Left cardiac atrium (tissue), 4 donors: ENCODE data around the gene HSD17B1. TPM values are rescaled to one million over a fixed set of nuclear protein-coding genes. Genes with fewer than 3 reads are reported as not detected.

ENCODE experiments used
- ATAC-seq, 2 donors: fragments of 200-7000 bp; cut with Tn5 transposase; one replicate each; pipeline ENCODE4 v1.9.1; 2020; ENCODE audit warnings: mild to moderate bottlenecking in 2 of 2, moderate library complexity in 2 of 2
- DNase-seq: peaks from one replicate; pipeline ENCODE4 v3.0.0-alpha.2; 2020
- intact Hi-C, 2 donors: fragments of 100-400 bp; cut with DNase I; formaldehyde crosslinking; loops; one replicate each; pipeline versions ENCODE4 v1.14.1 to v1.15.1; 2022 to 2023
- microRNA-seq, 2 donors: library from miRNA; unstranded; fragments of <30 nt; microRNA quantifications; one replicate each; pipeline ENCODE4 v1.2.0, GENCODE V29; 2020
- total RNA-seq, 2 donors: library from RNA; stranded (reverse); fragmentation: NEBNext Ultra II Directional; extraction: Animal tissue kit (Norgen Biotek cat#: 25700); gene quantifications; one replicate each; pipeline ENCODE4 v1.2.1, GENCODE V29; 2021
- donor health status: DM: no; HTN: yes; CAD: no.
- donor health status: DM: no; HTN: yes; CAD: no; lungs with severe emphysema.
- donor health status: DM: yes; HTN: yes; CAD: no.
- donor health status: Dilated cardiomyopathy.

HSD17B1 gene
- total RNA-seq, 2 donors from 2014 or later: 2.8 to 3.7 TPM

GRCh38 chr17:42578282-42578869 is 25.7 kb downstream of the HSD17B1 start:
- ATAC-seq: peak; percentile 81 to 83
- intact Hi-C loops: loop anchor here (2.0 to 10.0 kb wide), 3 partner anchors 30 to 184 kb away; partner anchors contain the start of genes PLEKHH3 (in 1 of the 2), RAMP2 (in 1 of the 2), RETREG3 (in 1 of the 2) and TUBG1 (in 1 of the 2)

DNA sequence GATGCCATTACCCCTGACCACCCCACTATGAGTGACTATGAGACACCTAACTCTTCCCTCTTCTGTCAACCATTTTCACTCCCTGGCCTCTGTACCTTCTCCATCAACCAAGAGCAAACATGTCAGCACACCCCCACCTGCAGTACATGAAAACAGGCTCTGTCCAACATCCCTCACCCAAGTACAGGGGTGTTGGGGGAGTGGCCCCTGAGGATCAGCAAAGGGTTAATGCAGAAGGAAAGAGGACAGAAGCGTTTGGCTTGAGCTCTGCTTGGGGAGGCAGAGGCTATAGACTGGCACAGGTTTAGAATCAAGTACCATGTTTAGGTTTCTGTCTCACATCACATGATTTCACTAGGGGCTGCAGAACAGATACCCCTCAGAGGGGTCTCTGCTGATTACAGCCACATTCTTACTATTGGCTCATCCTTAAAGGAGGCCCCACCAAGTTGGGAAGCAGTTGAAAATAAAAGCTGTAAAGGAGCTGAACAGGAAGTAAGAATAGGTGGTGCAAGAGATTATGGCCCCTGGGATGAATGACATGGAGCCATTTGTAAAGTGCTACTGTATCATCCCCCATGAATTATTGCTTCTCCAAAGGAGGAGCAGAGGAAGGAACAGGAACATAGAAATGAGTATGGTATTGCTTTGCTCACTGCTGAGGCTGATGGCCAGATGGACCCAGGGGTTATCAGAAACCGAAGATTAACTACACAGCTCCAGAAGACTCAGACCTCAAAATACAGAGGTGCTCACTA is 27.2 kb downstream of the HSD17B1 start:
- ATAC-seq: no peak
- intact Hi-C loops: loop anchor here (2.0 to 10.0 kb wide), 4 partner anchors 29 to 182 kb away; partner anchors contain the start of genes CCR10 (in 1 of the 2), CNTNAP1 (in 1 of the 2), PLEKHH3 (in 1 of the 2) and RAMP2 (in 1 of the 2)

More at GRCh38 chr17:42578282-42578869, 25.7 kb downstream of the HSD17B1 start:
- peak; percentile 71 for DNase-seq

GRCh38 chr17:42581744-42582270 is 29.1 kb downstream of the HSD17B1 start:
- ATAC-seq (no peak), DNase-seq (no peak)
- intact Hi-C loops: loop anchor here in 1 of 2 donors (10.0 kb wide), 1 partner anchor 103 kb away; the partner anchor contains the start of genes CCR10 and CNTNAP1

More for the DNA sequence above, 27.2 kb downstream of the HSD17B1 start:
- DNase-seq: no peak

GRCh38 chr17:42584880-42585279 is 32.2 kb downstream of the HSD17B1 start:
- intact Hi-C loops: loop anchor here in 1 of 2 donors (10.0 kb wide), 1 partner anchor 100 kb away; the partner anchor contains the start of genes CCR10 and CNTNAP1
- DNase-seq (no peak), ATAC-seq (no peak)

- no peak for DNase-seq
- intact Hi-C loops: loop anchor here in 1 of 2 donors (10.0 kb wide), 1 partner anchor 99 kb away; the partner anchor contains the start of genes CCR10 and CNTNAP1
- peak in 1 of 2 donors; percentile 87 for ATAC-seq
Measured at GRCh38 chr17:42585353-42585752, 32.6 kb downstream of the HSD17B1 start.

DNA sequence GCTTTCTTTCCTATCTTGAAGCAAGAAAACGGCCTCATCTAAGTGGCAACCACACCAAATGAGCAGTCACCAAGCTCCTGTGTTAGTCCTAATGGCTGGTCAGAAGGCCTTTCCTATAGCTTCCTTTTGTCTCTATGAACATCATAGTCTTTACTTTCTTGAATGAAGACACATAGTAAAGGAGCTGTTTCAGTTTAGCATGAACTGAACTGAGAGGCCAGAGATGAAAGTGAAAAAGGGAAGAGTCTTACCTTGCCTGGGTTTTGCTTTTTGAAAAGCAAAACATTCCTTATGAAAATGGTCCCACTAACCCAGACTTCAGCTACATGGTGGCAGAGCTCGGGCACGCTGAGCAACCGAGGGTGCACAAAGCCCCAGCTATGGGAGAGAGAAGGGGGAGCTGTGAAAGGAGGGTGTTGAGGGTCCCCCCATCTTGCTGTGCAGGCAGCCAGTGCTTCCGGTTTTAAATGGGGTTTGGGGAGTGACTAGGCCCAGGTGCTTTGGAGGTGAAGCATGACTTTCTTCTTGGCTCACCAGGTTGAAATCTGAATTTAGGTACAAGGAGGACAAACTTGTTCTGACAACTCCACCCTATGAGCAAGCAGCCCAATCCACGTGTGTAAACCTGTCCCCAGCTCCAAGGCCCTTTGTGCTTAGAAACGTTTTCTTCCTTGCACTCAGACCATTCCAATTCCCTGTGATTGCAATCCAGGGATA is 33.9 kb downstream of the HSD17B1 start:
- ATAC-seq (no peak), DNase-seq (no peak)
- intact Hi-C loops: loop anchor here in 1 of 2 donors (10.0 kb wide), 1 partner anchor 98 kb away; the partner anchor contains the start of genes CCR10 and CNTNAP1

- intact Hi-C loops: no loop called here
- no peak for DNase-seq
- no peak for ATAC-seq
Measured at GRCh38 chr17:42590886-42591285, 38.2 kb downstream of the HSD17B1 start.

DNA sequence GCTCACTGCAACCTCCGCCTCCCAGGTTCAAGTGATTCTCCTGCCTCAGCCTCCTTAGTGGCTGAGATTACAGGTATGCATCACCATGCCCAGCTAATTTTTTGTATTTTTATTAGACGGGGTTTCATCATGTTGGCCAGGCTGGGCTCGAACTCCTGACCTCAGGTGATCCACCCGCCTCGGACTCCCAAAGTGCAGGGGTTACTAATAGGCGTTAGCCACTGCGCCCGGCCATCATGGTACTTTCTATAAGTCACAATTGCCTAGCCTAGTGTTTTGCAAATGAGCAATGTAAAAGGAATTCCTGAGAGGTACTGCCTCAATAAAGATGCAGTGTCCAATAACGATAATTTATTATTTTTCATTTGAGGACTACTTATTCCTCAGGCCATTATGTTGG is 38.7 kb downstream of the HSD17B1 start:
- no peak for ATAC-seq
- DNase-seq: no peak
- intact Hi-C loops: no loop called here

- ATAC-seq (no peak), DNase-seq (no peak)
- intact Hi-C loops: no loop called here
Measured at GRCh38 chr17:42596386-42596785, 43.7 kb downstream of the HSD17B1 start.

DNA sequence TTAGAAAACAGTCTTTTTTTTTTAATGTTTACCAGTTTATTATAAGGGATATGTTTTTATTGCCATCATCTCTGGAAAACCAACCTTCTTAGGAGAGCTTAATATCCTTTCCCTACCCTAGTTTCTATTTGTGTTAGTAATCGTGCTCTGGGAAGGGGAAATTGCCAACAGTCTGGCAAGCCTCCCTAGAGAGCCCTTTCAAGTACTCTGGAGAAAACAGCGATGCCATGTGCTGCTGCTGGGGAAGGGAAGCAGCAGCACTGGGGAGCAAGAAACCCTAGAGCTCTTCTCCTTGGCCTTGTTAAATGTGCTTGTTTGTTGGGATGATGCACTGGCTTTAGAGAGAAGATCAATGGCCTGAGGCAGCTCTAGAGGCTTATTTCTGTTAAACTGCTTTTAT is 46.2 kb downstream of the HSD17B1 start:
- DNase-seq: no peak
- peak in 1 of 2 donors; percentile 70 for ATAC-seq
- intact Hi-C loops: no loop called here

- no peak for DNase-seq
- ATAC-seq: no peak
- intact Hi-C loops: no loop called here
Measured at GRCh38 chr17:42603318-42603717, 50.6 kb downstream of the HSD17B1 start.

Small RNA genes within 50 kb of the gene (microRNA-seq; reads per million reads assigned to microRNA genes)
- 4.4 to 6.0 reads per million in 2 donors for gene MIR5010

Other genes starting within 250 kb of the HSD17B1 start
- 100 to 1,000 TPM; 106 to 241 TPM for gene STAT3, start 164.5 kb upstream of the HSD17B1 start, total RNA-seq
- gene CAVIN1, start 129.7 kb upstream of the HSD17B1 start, total RNA-seq: 100 to 1,000 TPM; 258 to 297 TPM
- gene ATP6V0A1, start 94.0 kb upstream of the HSD17B1 start, total RNA-seq: 10 to 100 TPM; 40.3 to 55.4 TPM
- 10 to 100 TPM; 15.1 to 20.7 TPM for gene NAGLU, start 16.7 kb upstream of the HSD17B1 start, total RNA-seq
- gene COASY, start 9.2 kb downstream of the HSD17B1 start, total RNA-seq: 10 to 100 TPM; 37.2 to 37.5 TPM
- gene MLX, start 14.2 kb downstream of the HSD17B1 start, total RNA-seq: 10 to 100 TPM; 51.3 to 55.3 TPM
- 1 to 10 TPM; 2.2 to 3.4 TPM for gene PSMC3IP, start 24.8 kb downstream of the HSD17B1 start, total RNA-seq
- 10 to 100 TPM; 26.0 to 26.1 TPM for gene RETREG3, start 56.5 kb downstream of the HSD17B1 start, total RNA-seq
- 10 to 100 TPM; 45.3 to 54.8 TPM for gene TUBG1, start 56.8 kb downstream of the HSD17B1 start, total RNA-seq
- gene TUBG2, start 106.4 kb downstream of the HSD17B1 start, total RNA-seq: 10 to 100 TPM; 14.4 to 15.8 TPM
- gene PLEKHH3, start 124.1 kb downstream of the HSD17B1 start, total RNA-seq: 10 to 100 TPM; 18.1 to 19.9 TPM
- 1 to 10 TPM; 1.7 to 3.3 TPM for gene CCR10, start 128.9 kb downstream of the HSD17B1 start, total RNA-seq
- gene CNTNAP1, start 129.6 kb downstream of the HSD17B1 start, total RNA-seq: 1 to 10 TPM; 4.7 to 7.2 TPM
- gene EZH1, start 192.1 kb downstream of the HSD17B1 start, total RNA-seq: 10 to 100 TPM; 28.7 to 38.1 TPM
- 10 to 100 TPM; 40.9 to 49.7 TPM for gene RAMP2, start 208.3 kb downstream of the HSD17B1 start, total RNA-seq
- 10 to 100 TPM; 30.0 to 32.1 TPM for gene VPS25, start 220.5 kb downstream of the HSD17B1 start, total RNA-seq
- gene WNK4, start 227.7 kb downstream of the HSD17B1 start, total RNA-seq: not detected
- 10 to 100 TPM; 60.3 to 63.9 TPM for gene COA3, start 245.8 kb downstream of the HSD17B1 start, total RNA-seq
- under 1 TPM in 1 of 2 donors, not detected in 1; 0.44 TPM for gene CNTD1, start 245.9 kb downstream of the HSD17B1 start, total RNA-seq